OCI-LY3 (cell line): Measurements from ENCODE around the gene CAMK2B.

Source experiments
- CTCF ChIP-seq: fragments of 200-600, 300-600 bp; sonication (generic); IDR thresholded peaks from 2 replicates; pipeline ENCODE4 v1.5.1; 2014; ENCODE audit warnings: antibody characterized with exemption, low read length, low read depth
- EZH2phosphoT487 ChIP-seq: fragments of 200-600 bp; shearing (Covaris generic); IDR thresholded peaks from 2 replicates; pipeline ENCODE4 v1.6.1; 2018; ENCODE audit warnings: antibody characterized with exemption, mixed run types, low read depth

- TF ChIP-seq CTCF (no peak), EZH2phosphoT487 (no peak)
Measured at GRCh38 chr7:44275146-44275545, 50.2 kb downstream of the CAMK2B start.
